ENCODE results near the gene HS6ST1.
"Not testable (repeated sequence)": the region's sequence is repeated elsewhere in the genome, so short reads cannot be mapped to it uniquely, and the experiment has no call there.

HS6ST1 gene

DNA sequence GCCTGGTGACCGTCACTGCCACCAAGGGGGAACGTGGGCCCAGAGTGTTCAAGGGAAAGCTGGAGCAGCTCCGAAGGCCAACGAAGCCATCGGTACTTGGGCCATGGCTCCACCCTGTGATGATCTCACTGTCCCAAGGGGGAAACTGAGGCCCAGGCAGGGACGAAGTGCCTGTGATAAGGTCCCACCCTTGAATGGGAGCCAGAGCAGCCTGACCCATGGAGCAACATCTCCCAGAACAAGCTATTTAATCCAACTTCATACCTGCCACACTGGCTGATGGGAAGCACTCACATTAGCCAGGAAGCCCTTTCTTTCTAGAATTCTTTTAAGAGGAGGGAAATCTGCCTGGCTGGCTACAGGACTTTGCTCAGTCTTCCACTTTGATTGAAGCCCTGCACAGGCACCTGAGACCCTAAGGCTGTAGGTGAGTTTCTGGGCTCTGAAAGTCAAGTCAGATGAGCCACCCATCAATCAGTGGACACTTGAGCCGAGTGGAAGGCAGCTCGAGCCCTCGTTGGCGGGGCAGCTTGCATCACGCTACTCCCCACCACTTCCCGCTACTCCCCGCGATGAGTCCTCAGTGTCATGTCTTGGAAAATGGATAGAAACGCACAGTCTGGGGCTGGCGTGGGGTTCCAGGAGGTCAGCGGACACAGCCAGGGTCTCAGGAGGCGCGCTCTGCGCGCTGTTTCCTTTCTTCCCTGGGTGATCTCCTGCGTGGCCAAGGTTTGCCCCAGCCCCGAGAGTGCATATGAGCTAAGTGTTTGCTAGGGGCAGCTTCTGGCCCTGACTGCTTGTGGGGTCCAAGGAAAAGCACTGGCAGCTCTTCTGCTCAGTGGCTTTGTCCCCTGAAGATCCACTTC, 2.5 kb upstream of the HS6ST1 start:
- H3K36me3 ChIP-seq (ENCODE audit: control insufficient read depth, insufficient read depth, low read length): no peaks in the 10 kb centered on the region
- no peak for DNase-seq (ENCODE audit: low read depth, low spot score)
- H3K9me3 ChIP-seq (ENCODE audit: control insufficient read depth, insufficient read depth, low read length): no peaks in the 10 kb centered on the region
- no peak overlapping the region for H3K4me3 ChIP-seq (ENCODE audit: low read length)
- H3K27ac ChIP-seq (ENCODE audit: low read length): no peak overlapping the region
- no CpG with 5 or more reads among the region's 23 CpGs for WGBS (ENCODE audit: insufficient coverage, insufficient read length)
- H3K27me3 ChIP-seq (ENCODE audit: control insufficient read depth, insufficient read depth, low read length): no peaks in the 10 kb centered on the region; the same call in 1 of the 2 replicates
- peaks cover 16% of the 10 kb centered on the region for H3K4me1 ChIP-seq (ENCODE audit: control insufficient read depth, insufficient read depth, low read length)

DNA sequence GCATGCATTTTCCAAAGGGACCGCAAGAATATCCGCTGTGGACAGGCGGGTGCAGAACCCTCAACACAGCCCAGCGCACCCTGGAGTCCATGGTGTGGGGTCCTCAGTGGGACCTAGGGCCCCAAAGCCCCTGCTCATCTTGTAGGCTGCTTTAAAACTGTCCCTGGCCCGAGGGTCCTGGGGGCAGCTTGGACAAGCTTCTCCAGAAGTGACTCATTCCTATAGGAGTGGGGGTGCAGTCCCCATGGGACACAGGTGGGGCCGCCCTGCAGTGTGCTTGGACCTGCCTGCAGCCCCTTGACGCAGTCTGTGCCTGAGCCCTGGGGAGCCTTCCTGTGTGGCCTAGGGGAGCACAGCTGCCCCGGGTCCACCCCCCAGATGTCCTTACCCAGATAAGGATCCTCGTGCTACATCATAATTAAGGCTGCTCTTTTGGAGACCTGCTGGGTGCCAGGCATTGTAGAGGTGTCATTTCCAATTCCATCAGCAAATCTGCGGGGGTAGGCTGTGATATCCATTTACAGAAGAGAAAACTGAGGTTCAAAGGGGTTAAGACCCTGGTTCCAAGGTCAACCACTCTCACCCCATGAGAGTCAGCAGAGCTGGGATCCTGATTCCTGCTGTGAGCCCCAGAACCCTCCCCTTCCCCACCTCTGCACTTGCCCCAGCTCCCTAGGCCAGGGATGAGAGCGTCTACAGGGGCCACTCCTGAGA, 1.7 kb upstream of the HS6ST1 start:
- Histone ChIP-seq H3K4me1 (ENCODE audit: control insufficient read depth, insufficient read depth, low read length) (peaks cover 24% of the 10 kb centered on the region), H3K27ac (ENCODE audit: low read length) (no peak overlapping the region), H3K4me3 (ENCODE audit: low read length) (no peak overlapping the region), H3K9me3 (ENCODE audit: control insufficient read depth, insufficient read depth, low read length) (no peaks in the 10 kb centered on the region), H3K36me3 (ENCODE audit: control insufficient read depth, insufficient read depth, low read length) (no peaks in the 10 kb centered on the region), H3K27me3 (ENCODE audit: control insufficient read depth, insufficient read depth, low read length) (no peaks in the 10 kb centered on the region; the same call in 1 of the 2 replicates)
- WGBS (ENCODE audit: insufficient coverage, insufficient read length): no CpG with 5 or more reads among the region's 11 CpGs
- no peak for DNase-seq (ENCODE audit: low read depth, low spot score)

DNA sequence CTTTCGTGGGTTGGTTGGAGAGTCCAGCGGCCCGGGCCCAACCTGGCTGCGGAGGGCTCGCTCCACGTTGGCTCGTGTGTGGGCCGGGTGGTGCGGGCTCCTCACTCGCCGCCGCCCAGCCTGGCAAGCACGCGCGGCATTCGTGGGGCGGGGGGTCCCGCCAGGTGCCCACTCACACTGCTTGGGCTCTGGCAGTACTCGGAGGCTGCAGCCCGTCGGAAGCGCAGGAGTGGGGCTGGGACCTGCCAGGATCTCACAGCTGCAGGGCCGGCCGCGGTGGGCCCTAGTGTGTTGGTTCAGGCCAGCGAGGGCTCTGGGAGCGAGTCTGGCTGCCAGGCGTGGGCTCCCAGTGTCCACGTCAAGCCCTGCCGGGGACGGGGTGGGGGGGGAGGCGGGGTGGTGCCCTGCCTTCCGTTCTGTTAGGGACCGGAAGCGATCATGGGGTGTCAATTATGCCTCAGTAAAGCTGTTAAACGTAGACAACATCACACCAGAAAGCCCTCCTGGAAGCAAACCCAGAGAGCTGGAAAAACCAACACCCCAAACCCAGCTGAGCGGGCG, 1.0 kb upstream of the HS6ST1 start:
- Histone ChIP-seq H3K36me3 (ENCODE audit: control insufficient read depth, insufficient read depth, low read length) (no peaks in the 10 kb centered on the region), H3K9me3 (ENCODE audit: control insufficient read depth, insufficient read depth, low read length) (no peaks in the 10 kb centered on the region), H3K27me3 (ENCODE audit: control insufficient read depth, insufficient read depth, low read length) (no peaks in the 10 kb centered on the region; the same call in 1 of the 2 replicates), H3K4me1 (ENCODE audit: control insufficient read depth, insufficient read depth, low read length) (peaks cover 25% of the 10 kb centered on the region), H3K27ac (ENCODE audit: low read length) (no peak overlapping the region), H3K4me3 (ENCODE audit: low read length) (no peak overlapping the region)
- no peak for DNase-seq (ENCODE audit: low read depth, low spot score)
- WGBS (ENCODE audit: insufficient coverage, insufficient read length): no CpG with 5 or more reads among the region's 38 CpGs

DNA sequence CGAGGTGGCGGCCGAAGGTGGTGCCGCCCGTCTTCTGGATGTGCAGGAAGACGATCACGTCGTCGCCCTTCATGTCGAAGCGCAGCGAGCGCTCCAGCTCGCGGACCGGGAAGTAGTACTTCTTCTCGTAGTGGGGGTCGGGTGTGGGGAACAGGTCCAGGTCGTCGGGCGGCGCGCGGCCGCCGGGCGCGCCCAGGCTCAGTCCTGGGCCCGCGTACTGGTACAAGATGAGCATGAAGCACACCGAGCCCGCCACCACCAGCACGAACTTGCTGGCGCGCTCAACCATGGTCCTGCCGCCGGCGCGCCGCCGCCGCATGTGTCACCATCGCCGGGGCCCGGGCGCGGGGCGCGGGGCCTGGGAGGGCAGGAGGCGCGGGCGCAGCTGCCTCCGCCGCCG, 423 bp downstream of the HS6ST1 start:
- no CpG with 5 or more reads among the region's 55 CpGs for WGBS (ENCODE audit: insufficient coverage, insufficient read length)
- not testable (repeated sequence) for H3K36me3 ChIP-seq (ENCODE audit: control insufficient read depth, insufficient read depth, low read length); H3K9me3 ChIP-seq (ENCODE audit: control insufficient read depth, insufficient read depth, low read length); DNase-seq (ENCODE audit: low read depth, low spot score); H3K27me3 ChIP-seq (ENCODE audit: control insufficient read depth, insufficient read depth, low read length); H3K27ac ChIP-seq (ENCODE audit: low read length)
- peak overlapping the region; percentile 44; the same call in 1 of the 2 replicates for H3K4me3 ChIP-seq (ENCODE audit: low read length)
- H3K4me1 ChIP-seq (ENCODE audit: control insufficient read depth, insufficient read depth, low read length): peaks cover 27% of the 10 kb centered on the region

DNA sequence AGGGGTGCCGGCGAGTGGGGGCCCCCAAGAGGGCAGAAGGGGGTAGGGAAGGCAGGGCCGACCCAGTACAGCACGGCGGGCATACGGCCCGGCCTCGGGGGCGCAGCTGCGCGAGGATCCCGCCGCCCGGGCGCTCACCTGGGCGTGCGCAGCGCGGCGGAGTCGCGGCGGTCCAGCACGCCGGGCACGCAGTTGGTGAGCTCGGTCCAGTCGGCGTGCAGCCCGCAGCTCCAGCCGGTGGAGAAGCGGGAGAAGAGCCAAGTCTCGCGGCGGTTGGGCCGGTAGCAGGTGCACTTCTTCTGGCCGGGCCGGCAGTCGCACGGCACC, 806 bp downstream of the HS6ST1 start:
- H3K27ac ChIP-seq (ENCODE audit: low read length); H3K36me3 ChIP-seq (ENCODE audit: control insufficient read depth, insufficient read depth, low read length); DNase-seq (ENCODE audit: low read depth, low spot score); H3K9me3 ChIP-seq (ENCODE audit: control insufficient read depth, insufficient read depth, low read length); H3K27me3 ChIP-seq (ENCODE audit: control insufficient read depth, insufficient read depth, low read length): not testable (repeated sequence)
- Histone ChIP-seq H3K4me3 (ENCODE audit: low read length) (peak overlapping the region; percentile 78), H3K4me1 (ENCODE audit: control insufficient read depth, insufficient read depth, low read length) (peaks cover 27% of the 10 kb centered on the region)
- WGBS (ENCODE audit: insufficient coverage, insufficient read length): no CpG with 5 or more reads among the region's 40 CpGs

DNA sequence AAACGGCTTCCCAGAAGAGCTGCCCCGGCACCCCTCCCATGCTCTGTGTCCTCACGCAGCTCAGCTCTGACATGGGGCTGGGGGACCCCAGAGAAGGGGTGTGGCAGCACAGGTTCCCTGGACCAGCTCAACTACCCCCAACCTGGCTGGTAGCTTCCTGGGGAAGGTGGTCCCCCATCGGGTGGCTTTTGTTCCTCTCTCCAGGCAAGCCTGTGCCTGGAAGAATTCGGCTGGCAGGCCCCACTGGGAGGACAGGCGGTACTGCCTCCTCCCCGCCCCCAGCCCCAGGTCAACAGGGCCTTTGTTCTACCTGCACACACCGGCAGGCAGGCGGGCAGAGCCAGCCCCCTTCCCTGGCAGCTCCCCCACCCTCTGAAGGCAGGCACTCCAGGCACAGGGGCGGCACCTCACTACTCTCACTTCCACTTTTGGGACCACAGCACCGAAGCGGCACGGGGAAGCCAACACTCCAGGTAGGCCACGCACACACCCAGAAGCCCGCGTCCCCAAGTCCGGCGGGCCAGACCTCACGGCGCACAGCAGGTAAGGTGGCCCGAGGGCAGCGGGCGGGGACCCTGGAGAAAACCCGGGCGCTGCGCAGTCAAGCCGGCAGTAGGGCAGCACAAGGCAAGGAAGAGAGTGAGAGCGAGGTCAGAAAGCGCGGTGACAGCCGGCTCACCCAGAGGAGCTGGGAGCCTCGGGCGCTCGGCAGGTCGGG, 1.3 kb downstream of the HS6ST1 start:
- Histone ChIP-seq H3K27me3 (ENCODE audit: control insufficient read depth, insufficient read depth, low read length) (no peaks in the 10 kb centered on the region; the same call in 1 of the 2 replicates), H3K27ac (ENCODE audit: low read length) (no peak overlapping the region), H3K4me3 (ENCODE audit: low read length) (peak overlapping the region; percentile 78), H3K4me1 (ENCODE audit: control insufficient read depth, insufficient read depth, low read length) (peaks cover 25% of the 10 kb centered on the region), H3K9me3 (ENCODE audit: control insufficient read depth, insufficient read depth, low read length) (no peaks in the 10 kb centered on the region), H3K36me3 (ENCODE audit: control insufficient read depth, insufficient read depth, low read length) (no peaks in the 10 kb centered on the region)
- DNase-seq (ENCODE audit: low read depth, low spot score): no peak
- WGBS (ENCODE audit: insufficient coverage, insufficient read length): no CpG with 5 or more reads among the region's 35 CpGs

DNA sequence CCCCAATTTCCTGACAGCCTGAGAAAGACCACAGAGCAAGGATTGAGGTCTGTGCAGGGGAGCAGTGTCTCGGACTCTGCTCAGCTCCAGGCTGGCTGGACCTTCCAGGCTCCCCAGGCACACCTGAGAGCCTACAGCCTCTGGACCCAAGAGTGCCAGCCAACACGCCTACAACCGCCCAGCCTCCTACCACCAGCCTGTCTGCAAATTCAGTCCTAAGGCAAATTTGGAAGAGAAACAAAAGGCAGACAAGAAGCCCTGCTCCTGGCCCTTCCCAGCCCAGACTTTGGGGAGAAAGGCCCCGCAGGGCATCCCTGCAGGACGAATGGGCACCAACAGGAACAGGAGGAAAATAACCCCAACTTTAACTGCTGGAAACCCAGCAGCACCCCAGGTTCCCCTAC, 1.9 kb downstream of the HS6ST1 start:
- Histone ChIP-seq H3K36me3 (ENCODE audit: control insufficient read depth, insufficient read depth, low read length) (no peaks in the 10 kb centered on the region; the same call in 1 of the 2 replicates), H3K4me1 (ENCODE audit: control insufficient read depth, insufficient read depth, low read length) (peaks cover 25% of the 10 kb centered on the region), H3K27ac (ENCODE audit: low read length) (no peak overlapping the region), H3K4me3 (ENCODE audit: low read length) (peak overlapping the region; percentile 78; the same call in 1 of the 2 replicates), H3K9me3 (ENCODE audit: control insufficient read depth, insufficient read depth, low read length) (no peaks in the 10 kb centered on the region), H3K27me3 (ENCODE audit: control insufficient read depth, insufficient read depth, low read length) (no peaks in the 10 kb centered on the region; the same call in 1 of the 2 replicates)
- no CpG with 5 or more reads among the region's 5 CpGs for WGBS (ENCODE audit: insufficient coverage, insufficient read length)
- no peak for DNase-seq (ENCODE audit: low read depth, low spot score)

DNA sequence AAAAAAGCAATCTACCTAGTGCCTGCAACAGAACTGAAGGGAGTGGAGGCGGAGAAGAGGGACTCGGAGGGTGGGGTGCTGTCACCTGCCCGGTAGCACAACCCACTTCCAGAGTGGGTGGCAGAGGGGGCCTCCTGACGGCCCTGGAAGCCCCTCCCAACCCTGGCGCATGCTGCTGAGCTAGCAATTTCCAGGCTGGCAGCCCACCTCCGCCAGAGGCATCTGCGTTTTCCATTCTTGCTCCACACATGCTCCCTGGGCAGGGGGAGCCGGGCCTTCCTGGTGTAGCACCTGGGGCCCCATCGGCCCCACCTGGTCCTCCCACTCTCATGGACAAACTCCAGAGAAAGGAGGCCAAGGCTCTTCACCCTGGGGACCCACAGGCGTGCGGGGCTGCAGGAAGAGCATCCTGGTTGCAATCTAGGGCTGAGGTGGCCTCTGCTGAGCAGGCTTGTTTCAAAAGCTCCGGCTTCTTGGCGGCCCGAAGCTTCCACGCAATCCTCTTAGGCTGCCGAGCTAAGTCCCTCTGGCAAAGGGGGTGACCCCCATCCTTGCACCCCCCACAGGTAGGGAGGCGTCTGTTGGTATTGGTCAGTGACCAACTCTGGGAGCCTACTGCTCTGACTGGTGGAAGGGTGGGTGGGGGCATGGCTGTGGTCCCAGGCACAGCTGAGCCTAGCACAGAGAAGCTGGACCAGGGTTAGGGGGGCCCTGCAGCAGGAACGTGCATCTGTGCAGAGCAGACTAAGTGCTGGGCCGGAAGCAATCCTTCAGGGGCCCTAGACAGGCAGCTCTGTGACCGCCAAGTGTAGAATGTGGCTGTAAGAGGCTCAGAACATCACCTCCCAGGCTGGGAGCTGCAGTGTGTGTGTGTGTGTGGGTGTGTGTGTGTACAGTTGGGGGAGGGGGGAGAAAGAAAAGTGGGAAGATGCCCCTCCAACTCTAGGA, 2.6 kb downstream of the HS6ST1 start:
- DNase-seq (ENCODE audit: low read depth, low spot score): no peak
- no peak overlapping the region for H3K27ac ChIP-seq (ENCODE audit: low read length)
- H3K4me1 ChIP-seq (ENCODE audit: control insufficient read depth, insufficient read depth, low read length): peaks cover 22% of the 10 kb centered on the region
- no peaks in the 10 kb centered on the region; the same call in 1 of the 2 replicates for H3K36me3 ChIP-seq (ENCODE audit: control insufficient read depth, insufficient read depth, low read length)
- H3K27me3 ChIP-seq (ENCODE audit: control insufficient read depth, insufficient read depth, low read length): no peaks in the 10 kb centered on the region; the same call in 1 of the 2 replicates
- peak overlapping the region; percentile 78; the same call in 1 of the 2 replicates for H3K4me3 ChIP-seq (ENCODE audit: low read length)
- no CpG with 5 or more reads among the region's 20 CpGs for WGBS (ENCODE audit: insufficient coverage, insufficient read length)
- H3K9me3 ChIP-seq (ENCODE audit: control insufficient read depth, insufficient read depth, low read length): no peaks in the 10 kb centered on the region

DNA sequence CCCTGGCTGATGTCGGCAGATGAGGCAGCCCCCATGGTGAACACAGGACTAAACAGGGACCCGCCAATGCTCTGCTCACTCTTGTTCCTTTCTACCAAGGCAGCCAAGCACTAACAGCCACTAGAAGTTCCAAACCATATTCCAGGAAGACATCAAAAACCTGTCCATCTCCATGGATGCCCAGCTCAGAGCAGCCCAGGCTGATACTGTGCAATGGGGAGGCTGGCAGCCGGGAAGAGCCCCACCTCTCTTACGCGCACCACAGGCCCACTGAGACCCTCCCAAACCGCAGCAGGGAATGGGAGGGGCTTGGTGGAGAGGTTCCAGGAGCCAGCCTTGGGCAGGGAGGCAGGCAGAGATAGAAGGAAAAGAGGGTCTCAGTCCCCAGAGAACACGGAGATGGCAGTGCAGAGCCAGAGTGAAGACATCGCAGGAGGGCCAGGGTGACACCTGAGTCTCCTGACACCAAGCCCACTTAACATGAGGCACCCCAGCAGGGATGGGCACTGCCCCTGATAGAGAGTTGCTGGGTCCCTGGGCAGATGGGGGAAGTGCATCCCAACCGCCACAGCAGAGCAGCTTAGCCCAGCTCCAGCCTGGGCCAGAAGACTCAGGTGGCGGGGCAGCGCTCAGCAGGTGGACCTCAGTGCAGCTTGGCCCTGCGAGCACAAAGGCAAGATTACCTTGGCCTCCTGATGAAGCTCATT, 3.4 kb downstream of the HS6ST1 start:
- H3K9me3 ChIP-seq (ENCODE audit: control insufficient read depth, insufficient read depth, low read length): no peaks in the 10 kb centered on the region
- H3K4me3 ChIP-seq (ENCODE audit: low read length): no peak overlapping the region
- no peaks in the 10 kb centered on the region for H3K27me3 ChIP-seq (ENCODE audit: control insufficient read depth, insufficient read depth, low read length)
- no peak for DNase-seq (ENCODE audit: low read depth, low spot score)
- no peaks in the 10 kb centered on the region; the same call in 1 of the 2 replicates for H3K36me3 ChIP-seq (ENCODE audit: control insufficient read depth, insufficient read depth, low read length)
- no peak overlapping the region for H3K27ac ChIP-seq (ENCODE audit: low read length)
- no CpG with 5 or more reads among the region's 12 CpGs for WGBS (ENCODE audit: insufficient coverage, insufficient read length)
- peaks cover 20% of the 10 kb centered on the region for H3K4me1 ChIP-seq (ENCODE audit: control insufficient read depth, insufficient read depth, low read length)

Data from iPS DF 6.9 (cell line).